GM12878 (cell line): ENCODE measurements around the gene CHCHD6.

ENCODE experiments used
- BCLAF1 ChIP-seq: fragments of 450-650 bp; IDR thresholded peaks from 2 replicates; pipeline ENCODE4 v1.6.1; 2017; ENCODE audit warnings: antibody characterized with exemption, mild to moderate bottlenecking, moderate library complexity
- CTCF ChIP-seq, 3 experiments: IDR thresholded peaks in 2 of 3; conservative IDR thresholded peaks in 1 of 3; 2 replicates each; pipeline ENCODE4 v1.5.1; 2011; ENCODE audit warnings: low read depth in 3 of 3, low read length in 3 of 3, mild to moderate bottlenecking in 3 of 3, control low read depth in 2 of 3, moderate library complexity in 2 of 3, inconsistent platforms in 1 of 3, mixed read lengths in 1 of 3; ENCODE audit not compliant: control insufficient read depth in 2 of 3, insufficient read depth in 1 of 3; ENCODE audit errors: extremely low read depth in 1 of 3
- EZH2 ChIP-seq: IDR thresholded peaks from 2 replicates; pipeline ENCODE4 v1.6.1; 2012; ENCODE audit warnings: low read depth, mild to moderate bottlenecking, control low read depth, inconsistent platforms, low read length, borderline replicate concordance; ENCODE audit not compliant: control insufficient read depth
- FOXM1 ChIP-seq: IDR thresholded peaks from 2 replicates; pipeline ENCODE4 v1.6.1; 2012; ENCODE audit warnings: low read depth, mild to moderate bottlenecking, inconsistent platforms, low read length, moderate library complexity
- MEF2B ChIP-seq: fragments of 450-650 bp; IDR thresholded peaks from 2 replicates; pipeline ENCODE4 v1.6.1; 2018; ENCODE audit warnings: mild to moderate bottlenecking, moderate library complexity; ENCODE audit not compliant: partially characterized antibody, poor library complexity, severe bottlenecking
- MYC ChIP-seq: IDR thresholded peaks from 2 replicates; pipeline ENCODE4 v1.6.1; 2011; ENCODE audit warnings: mild to moderate bottlenecking, low read length, moderate library complexity, inconsistent platforms; ENCODE audit not compliant: insufficient read depth, insufficient replicate concordance, insufficient read length, severe bottlenecking
- POLR2A ChIP-seq: IDR thresholded peaks from 2 replicates; pipeline ENCODE4 v1.6.1; 2011; ENCODE audit warnings: low read depth, mild to moderate bottlenecking, low read length
- RAD21 ChIP-seq: IDR thresholded peaks from 2 replicates; pipeline ENCODE4 v1.6.1; 2011; ENCODE audit warnings: mild to moderate bottlenecking, low read depth, low read length, moderate library complexity; ENCODE audit not compliant: insufficient read depth
- SREBF2 ChIP-seq: IDR thresholded peaks from 2 replicates; pipeline ENCODE4 v1.6.1; 2012; ENCODE audit warnings: mild to moderate bottlenecking, low read length
- TF ChIP-seq, protein P1 (sequence below): IDR thresholded peaks from 2 replicates; pipeline ENCODE4 v1.6.1; 2012; ENCODE audit warnings: mild to moderate bottlenecking, low read depth, low read length
- TF ChIP-seq, protein P2 (sequence below): IDR thresholded peaks from 2 replicates; pipeline ENCODE4 v1.6.1; 2012; ENCODE audit warnings: low read length, inconsistent platforms

- TF ChIP-seq CTCF (IDR thresholded peaks at IDR 0.05 in 2 of 3, conservative IDR thresholded peaks at IDR 0.05 in 1 of 3; ENCODE audit: control insufficient read depth in 2 of 3, extremely low read depth in 1 of 3, insufficient read depth in 1 of 3, low read depth in 3 of 3, low read length in 3 of 3) (no peak), POLR2A (no peak), RAD21 (no peak), MEF2B (no peak), SREBF2 (no peak), BCLAF1 (no peak), MYC (no peak), FOXM1 (no peak), EZH2 (no peak)
- TF ChIP-seq, protein P1, sequence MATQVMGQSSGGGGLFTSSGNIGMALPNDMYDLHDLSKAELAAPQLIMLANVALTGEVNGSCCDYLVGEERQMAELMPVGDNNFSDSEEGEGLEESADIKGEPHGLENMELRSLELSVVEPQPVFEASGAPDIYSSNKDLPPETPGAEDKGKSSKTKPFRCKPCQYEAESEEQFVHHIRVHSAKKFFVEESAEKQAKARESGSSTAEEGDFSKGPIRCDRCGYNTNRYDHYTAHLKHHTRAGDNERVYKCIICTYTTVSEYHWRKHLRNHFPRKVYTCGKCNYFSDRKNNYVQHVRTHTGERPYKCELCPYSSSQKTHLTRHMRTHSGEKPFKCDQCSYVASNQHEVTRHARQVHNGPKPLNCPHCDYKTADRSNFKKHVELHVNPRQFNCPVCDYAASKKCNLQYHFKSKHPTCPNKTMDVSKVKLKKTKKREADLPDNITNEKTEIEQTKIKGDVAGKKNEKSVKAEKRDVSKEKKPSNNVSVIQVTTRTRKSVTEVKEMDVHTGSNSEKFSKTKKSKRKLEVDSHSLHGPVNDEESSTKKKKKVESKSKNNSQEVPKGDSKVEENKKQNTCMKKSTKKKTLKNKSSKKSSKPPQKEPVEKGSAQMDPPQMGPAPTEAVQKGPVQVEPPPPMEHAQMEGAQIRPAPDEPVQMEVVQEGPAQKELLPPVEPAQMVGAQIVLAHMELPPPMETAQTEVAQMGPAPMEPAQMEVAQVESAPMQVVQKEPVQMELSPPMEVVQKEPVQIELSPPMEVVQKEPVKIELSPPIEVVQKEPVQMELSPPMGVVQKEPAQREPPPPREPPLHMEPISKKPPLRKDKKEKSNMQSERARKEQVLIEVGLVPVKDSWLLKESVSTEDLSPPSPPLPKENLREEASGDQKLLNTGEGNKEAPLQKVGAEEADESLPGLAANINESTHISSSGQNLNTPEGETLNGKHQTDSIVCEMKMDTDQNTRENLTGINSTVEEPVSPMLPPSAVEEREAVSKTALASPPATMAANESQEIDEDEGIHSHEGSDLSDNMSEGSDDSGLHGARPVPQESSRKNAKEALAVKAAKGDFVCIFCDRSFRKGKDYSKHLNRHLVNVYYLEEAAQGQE = no peak
- TF ChIP-seq, protein P2, sequence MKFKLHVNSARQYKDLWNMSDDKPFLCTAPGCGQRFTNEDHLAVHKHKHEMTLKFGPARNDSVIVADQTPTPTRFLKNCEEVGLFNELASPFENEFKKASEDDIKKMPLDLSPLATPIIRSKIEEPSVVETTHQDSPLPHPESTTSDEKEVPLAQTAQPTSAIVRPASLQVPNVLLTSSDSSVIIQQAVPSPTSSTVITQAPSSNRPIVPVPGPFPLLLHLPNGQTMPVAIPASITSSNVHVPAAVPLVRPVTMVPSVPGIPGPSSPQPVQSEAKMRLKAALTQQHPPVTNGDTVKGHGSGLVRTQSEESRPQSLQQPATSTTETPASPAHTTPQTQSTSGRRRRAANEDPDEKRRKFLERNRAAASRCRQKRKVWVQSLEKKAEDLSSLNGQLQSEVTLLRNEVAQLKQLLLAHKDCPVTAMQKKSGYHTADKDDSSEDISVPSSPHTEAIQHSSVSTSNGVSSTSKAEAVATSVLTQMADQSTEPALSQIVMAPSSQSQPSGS = no peak
Observed at GRCh38 chr3:126706631-126707030, 2.6 kb downstream of the CHCHD6 start.
